CD4-positive, alpha-beta T cell treated with Interleukin-12 subunit alpha and Interleukin-12 subunit beta, for 1 hour (primary cell): ENCODE measurements around the gene TRIM62.
"Not testable (repeated sequence)": the region's sequence is repeated elsewhere in the genome, so short reads cannot be mapped to it uniquely, and the experiment has no call there.

Experiments
- DNase-seq: peaks from one replicate; pipeline ENCODE4 v3.0.0-alpha.2; 2020

Gene TRIM62

GRCh38 chr1:33157131-33157530, 24.7 kb downstream of the TRIM62 start:
- no peak for DNase-seq

GRCh38 chr1:33155877-33156538, 25.8 kb downstream of the TRIM62 start:
- DNase-seq: no peak

DNA sequence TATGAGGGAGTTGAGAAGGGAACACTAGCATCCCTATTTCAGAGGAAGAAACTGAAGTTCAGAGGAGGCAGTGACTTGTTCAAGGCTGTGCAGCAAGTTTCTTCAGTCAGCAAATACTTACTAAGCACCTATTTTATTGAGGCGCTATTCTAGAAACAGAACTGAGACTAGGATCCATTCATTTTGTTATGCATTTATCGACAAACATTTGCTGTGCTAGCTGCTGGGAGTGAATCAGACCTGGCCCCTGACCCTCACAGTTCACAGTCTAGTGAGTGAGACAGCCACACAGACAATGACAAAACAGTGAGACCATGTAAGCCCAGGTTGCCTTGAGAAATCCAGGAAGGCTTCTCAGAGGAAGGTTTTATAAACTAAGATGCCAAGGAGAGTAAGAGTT, 28.2 kb downstream of the TRIM62 start:
- no peak for DNase-seq

DNA sequence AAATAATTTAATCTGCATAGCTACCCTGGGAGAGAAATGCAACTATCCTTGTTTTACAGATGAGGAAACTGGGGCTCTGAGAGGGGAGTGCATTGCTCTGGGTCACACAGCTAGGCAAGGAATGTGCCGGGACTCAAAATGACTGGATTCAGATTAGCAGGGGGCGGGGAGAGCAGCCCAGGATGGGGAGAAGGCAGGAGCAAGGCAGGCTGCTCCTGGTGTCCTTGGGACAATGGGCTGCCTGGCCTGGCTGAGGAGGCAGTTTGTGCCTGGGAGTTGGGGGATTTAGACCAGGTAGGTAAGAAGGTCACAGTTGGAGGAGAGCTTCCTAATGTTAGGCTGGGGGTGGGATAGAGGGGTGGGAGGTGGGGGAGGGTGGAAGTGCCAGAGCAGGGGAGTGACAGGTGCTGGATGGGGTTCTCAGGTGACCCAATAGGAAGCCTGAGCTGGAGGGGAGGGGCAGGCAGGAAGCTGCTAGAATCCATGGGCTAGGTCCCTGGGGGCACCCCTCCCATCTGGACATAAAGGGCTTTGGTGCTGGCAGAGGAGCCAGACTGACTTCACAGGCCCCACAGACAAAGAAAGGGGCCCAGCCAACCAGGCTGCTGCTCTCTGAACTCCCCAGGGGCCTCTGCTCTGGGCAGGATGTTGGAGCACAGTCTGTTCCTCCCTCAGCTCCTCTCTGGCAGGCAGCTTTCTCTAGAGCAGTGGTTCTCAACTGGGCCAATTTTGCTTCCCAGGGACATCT, 29.0 kb downstream of the TRIM62 start:
- DNase-seq: no peak

GRCh38 chr1:33151116-33151515, 30.7 kb downstream of the TRIM62 start:
- no peak for DNase-seq

DNA sequence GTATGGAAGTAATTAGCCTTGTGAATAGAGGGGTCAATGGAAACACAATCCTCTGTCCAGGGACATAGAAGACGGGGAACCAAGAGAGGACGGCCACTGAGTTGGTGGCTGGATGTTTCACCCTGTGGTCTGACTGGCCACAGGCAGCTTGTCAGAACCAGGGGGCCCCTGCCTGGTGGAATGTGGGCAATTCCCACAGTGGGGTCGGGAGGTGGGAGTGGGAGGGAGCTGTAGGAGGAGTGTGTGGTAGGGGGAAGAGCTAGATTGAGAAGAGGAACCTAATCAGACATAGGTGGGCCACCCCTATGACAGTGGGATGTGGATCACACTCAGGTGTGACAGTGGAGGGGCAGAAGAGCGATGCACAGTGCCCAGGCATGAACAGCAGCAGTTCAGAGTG, 31.3 kb downstream of the TRIM62 start:
- no peak for DNase-seq

- no peak for DNase-seq
Observed at GRCh38 chr1:33149453-33150190, 32.2 kb downstream of the TRIM62 start.

- no peak for DNase-seq
Observed at GRCh38 chr1:33148615-33149014, 33.2 kb downstream of the TRIM62 start.

GRCh38 chr1:33147997-33148314, 33.9 kb downstream of the TRIM62 start:
- peak; percentile 16 for DNase-seq

DNA sequence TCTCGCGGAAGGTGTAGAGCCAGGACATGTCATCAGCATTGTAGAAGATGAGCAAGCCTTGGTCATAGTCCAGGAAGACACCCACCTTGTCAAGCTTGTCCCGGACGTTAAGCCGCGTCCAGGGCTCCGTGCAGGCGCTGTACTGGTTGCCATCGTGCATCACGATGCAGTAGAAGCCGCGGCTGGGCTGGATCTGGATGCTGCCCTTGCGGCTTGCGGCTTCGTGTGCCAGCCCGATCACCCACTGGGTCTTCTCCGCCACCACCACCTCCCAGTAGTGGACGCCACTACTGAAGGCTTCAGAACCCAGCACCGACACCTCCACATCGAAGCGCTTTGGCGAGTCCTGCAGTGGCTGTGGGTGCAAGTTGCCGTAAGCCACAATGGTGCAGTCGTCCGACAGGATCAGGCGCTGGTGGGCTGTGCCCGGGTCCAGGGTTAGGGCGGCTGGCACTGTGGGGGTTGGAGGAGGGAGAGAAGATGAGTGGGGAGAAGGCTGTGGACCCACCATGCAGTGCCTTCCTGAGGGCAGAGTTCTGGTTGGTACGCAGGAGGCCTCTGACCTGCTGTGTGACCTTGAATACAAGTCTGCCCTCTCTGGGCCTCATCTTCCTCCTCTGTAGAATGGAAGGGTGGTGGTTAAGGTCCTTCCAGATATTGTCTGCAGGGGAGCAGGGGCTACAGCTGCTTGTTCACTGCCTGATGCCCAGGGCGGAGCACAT, 34.4 kb downstream of the TRIM62 start:
- DNase-seq: no peak

DNA sequence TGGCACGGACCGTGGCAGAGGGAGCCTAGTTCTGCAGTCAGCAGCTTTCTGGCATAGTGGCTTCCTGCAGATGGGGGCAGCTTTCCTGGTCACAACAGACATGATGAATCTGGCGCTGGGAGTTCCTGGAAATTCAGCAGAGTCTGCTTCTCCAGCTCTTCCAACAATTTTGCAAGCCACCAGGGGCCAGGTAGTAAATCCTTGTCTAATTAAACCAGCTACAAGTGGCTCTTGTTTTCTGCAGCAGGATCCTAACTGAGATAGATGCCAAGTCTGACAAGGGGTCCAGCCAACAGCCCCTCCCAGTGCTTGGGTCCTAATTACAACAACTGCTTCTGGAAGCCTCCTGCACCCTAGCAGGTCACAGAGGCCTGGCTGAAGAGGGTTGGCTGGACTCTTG, 35.8 kb downstream of the TRIM62 start:
- no peak for DNase-seq

GRCh38 chr1:33143698-33144097, 38.1 kb downstream of the TRIM62 start:
- DNase-seq: no peak

- no peak for DNase-seq
Observed at GRCh38 chr1:33143176-33143575, 38.7 kb downstream of the TRIM62 start.

DNA sequence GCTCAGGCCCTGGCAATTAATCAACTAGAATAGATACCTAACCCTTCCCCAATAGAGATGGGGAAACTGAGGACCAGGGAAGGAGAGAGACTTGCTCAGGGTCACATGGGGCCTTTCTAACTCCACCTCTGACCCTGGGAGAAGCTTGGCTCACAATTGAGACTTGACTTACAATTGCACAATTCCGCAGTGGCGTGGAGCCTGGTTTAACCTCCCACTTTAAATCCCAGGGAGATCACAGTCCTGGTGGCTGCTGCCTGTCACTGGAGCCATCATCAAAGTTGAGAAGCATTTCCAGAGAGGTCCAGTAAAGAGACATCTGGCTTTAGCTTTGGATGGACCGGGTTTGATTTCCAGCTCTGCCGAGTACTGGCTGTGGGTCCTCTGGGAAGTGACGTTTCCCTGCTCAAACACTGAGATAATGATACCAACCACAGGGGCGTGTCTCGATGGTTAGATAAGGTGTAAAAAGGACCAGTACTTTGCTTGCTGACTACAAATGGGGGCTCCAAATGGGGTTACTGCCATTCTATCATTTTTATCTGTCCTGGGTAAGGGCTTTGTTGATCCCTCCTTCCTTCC, 39.3 kb downstream of the TRIM62 start:
- no peak for DNase-seq

- no peak for DNase-seq
Observed at GRCh38 chr1:33141781-33142180, 40.1 kb downstream of the TRIM62 start.

DNA sequence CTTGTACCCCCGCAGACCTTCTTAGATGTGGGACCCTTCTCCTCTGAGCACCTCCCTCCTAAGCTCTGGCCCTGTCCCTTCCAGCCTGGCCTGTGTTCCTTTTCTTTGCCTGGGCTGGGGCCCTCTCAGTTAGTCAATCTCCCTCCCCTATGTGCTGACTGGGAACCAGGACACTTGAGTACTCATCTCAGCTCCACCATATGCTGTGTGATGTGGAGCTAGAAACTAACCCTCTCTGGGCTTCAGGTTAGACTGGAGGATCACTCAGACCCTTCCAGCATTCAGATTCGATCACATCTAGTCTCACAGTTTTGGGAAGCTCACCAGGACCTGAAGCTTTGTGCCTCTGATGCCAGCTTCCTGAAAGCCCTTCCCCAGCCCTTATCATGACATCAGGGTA, 40.6 kb downstream of the TRIM62 start:
- DNase-seq: no peak

DNA sequence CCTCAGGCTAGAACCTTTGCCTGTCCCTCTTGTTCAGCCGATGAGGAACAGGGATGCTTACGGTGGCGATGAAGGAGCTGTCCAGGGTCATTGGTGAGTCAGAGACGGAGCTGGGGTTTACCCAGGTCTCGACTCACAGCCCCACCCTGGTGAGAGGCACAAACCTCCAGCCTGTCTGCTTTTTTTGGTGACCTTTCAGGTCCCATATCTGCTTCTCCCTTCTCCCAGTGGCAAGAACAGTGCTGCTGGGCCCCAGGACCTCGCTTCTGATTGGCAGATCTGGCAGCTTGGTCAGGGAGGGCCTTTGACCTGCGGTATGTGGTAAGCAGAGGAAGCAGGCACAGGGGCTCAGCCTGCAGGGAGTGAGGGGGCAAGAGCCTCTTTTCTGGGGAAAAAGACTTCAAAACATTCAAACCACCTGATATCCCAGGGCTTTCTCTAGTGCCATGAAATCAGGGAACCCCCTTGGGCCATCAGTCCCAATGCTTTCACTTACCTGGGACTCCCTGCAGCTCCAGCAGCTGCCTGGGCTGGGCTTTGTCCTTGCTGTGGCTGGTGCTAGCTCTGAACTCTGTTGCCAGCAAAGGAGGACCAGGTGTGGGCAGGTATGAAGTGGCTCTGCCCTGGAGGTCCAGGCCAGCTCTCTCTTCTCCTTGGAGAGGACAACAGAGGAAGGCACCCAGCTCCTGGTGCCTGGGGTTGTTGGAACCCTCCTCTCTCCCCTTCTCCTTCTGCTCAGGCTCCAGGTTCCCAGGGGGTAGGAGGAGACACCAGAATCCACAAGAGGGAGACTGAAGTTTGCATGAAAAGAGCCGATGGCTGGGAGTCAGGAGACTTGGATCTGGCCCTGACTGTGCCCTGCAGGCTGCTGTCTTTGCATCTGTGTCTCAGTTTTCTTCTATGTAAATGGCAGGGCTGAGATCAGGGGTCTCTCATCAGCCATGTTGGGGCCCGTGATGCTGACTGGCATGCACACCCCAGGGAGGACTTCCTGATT, 41.4 kb downstream of the TRIM62 start:
- no peak for DNase-seq

DNA sequence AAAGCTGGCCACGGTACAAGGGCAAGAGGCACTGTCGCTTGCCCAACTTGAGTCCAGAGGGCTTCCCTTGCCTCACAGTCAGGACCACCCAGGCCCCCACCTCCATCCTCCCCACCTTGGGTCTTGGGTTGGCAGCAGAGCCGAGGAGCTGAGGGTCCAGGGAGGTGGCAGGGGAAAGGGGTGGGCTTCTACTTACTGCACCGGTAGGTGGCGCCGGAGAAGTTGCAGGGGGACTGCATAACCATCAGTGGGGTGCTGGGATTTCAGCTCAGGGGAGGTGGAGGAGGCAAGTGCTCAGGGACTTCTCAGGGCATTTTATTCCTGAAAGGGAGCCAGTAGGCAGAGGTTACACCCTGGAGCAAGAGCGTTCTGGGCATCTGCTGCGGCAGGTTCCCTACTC, 44.0 kb downstream of the TRIM62 start:
- peak; percentile 36 for DNase-seq

- not testable (repeated sequence) for DNase-seq
Observed at GRCh38 chr1:33136041-33136440, 45.8 kb downstream of the TRIM62 start.

DNA sequence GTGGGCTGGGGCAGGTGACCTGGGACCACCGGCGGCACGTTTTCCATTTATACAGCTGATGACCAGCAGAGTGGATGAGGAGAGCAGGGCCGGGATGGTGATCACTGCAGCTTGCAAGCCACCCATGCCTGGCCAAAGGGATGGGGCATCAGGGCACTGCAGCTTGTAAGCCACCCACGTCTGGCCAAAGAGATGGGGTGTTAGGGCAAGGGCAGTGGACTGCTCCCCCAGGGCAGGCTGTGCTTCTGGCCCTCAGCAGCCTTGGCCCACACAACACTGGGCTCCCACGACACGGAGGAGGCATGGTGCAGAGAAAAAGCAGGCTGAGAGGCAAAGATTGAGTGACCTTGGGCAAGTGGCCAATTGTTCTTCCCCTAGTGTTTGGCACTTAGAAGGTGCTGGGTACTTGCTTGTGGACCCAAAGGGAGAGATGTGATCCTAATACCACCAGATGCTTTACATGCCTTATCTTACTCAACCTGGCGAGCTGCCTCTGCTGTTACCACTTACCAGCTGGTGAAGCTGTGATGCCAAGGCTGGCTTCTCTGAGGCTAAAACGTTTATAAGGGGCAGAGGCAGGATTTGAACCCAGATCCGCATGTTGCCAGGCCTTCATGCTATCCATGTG, 48.3 kb downstream of the TRIM62 start:
- DNase-seq: no peak

DNA sequence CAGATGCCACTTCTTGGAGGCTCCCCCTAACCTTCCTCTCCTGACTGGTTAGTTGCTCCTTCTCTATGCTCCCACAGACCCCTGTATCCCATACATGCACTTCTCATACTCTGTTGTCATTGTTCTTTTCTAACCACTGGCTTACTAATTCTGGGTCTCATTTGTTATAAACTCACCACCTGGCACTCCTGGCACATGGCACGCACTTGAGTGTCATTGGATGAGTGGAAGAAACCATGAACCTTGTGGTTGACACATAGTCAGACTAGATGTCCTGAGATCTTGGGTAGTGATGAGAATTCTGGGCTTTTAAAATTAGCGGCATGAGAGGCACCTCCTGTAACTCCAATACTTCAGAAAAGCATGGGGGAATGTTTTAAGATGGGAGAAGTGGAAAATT, 49.3 kb downstream of the TRIM62 start:
- no peak for DNase-seq
